Aorta (tissue), 5 donors: ENCODE results near the gene CRYZL1. TPM values are rescaled to one million over a fixed set of nuclear protein-coding genes. Genes with fewer than 3 reads are reported as not detected.
"Not testable (repeated sequence)": the region's sequence is repeated elsewhere in the genome, so short reads cannot be mapped to it uniquely, and the experiment has no call there.

Experiments
- ATAC-seq: fragments of 200-7000 bp; cut with Tn5 transposase; one replicate; pipeline ENCODE4 v1.9.1; 2022; ENCODE audit warnings: moderate library complexity; ENCODE audit not compliant: low FRiP score
- DNase-seq, 2 donors: peaks; one replicate each; pipeline ENCODE4 v3.0.0-alpha.2; 2020
- H3K27ac ChIP-seq, 2 donors: one replicate each; pipeline ENCODE4 v1.5.1; 2013; ENCODE audit warnings: low read length in 2 of 2, mild to moderate bottlenecking in 2 of 2, moderate library complexity in 2 of 2, control low read depth in 1 of 2, inconsistent platforms in 1 of 2, low read depth in 1 of 2
- H3K27me3 ChIP-seq, 2 donors: one replicate each; pipeline ENCODE4 v1.6.1; 2013; ENCODE audit warnings: control low read depth in 1 of 2, low read length in 1 of 2, mild to moderate bottlenecking in 1 of 2, moderate library complexity in 1 of 2; ENCODE audit not compliant: insufficient read depth in 2 of 2, control insufficient read depth in 1 of 2
- H3K36me3 ChIP-seq, 2 donors: one replicate each; pipeline ENCODE4 v1.6.1; 2013; ENCODE audit warnings: control low read depth in 1 of 2, low read length in 1 of 2, mild to moderate bottlenecking in 1 of 2; ENCODE audit not compliant: insufficient read depth in 2 of 2, control insufficient read depth in 1 of 2
- H3K4me1 ChIP-seq, 2 donors: one replicate each; pipeline ENCODE4 v1.6.1; 2013; ENCODE audit warnings: low read length in 2 of 2, control low read depth in 1 of 2, mild to moderate bottlenecking in 1 of 2, moderate library complexity in 1 of 2; ENCODE audit not compliant: insufficient read depth in 2 of 2, control insufficient read depth in 1 of 2
- H3K4me3 ChIP-seq, 2 donors: one replicate each; pipeline ENCODE4 v1.5.1; 2013; ENCODE audit warnings: low read length in 2 of 2, control low read depth in 1 of 2, mild to moderate bottlenecking in 1 of 2
- H3K9me3 ChIP-seq: one replicate; pipeline ENCODE4 v1.6.1; 2013; ENCODE audit warnings: mild to moderate bottlenecking, low read length; ENCODE audit not compliant: control insufficient read depth
- WGBS, 2 donors: extraction: QIAGEN DNeasy Blood & Tissue Kit; methylation state at CpG; one replicate each; pipeline ENCODE4 v1.1.7; 2013; 5-methylcytosine and 5-hydroxymethylcytosine counted together
- intact Hi-C, 2 donors: fragments of 100-400 bp; cut with DNase I; formaldehyde crosslinking; loops; one replicate each; pipeline versions ENCODE4 v1.14.2 to v1.15.0; 2022
- polyA plus RNA-seq, 2 donors: library from polyadenylated mRNA; stranded (reverse); fragments of 200-250 nt; gene quantifications; one replicate each; pipeline ENCODE4 v1.2.3, GENCODE V29; 2013
- total RNA-seq, 2 donors: library from RNA; stranded (reverse); fragmentation: NEBNext Ultra II Directional; extraction: Animal tissue kit (Norgen Biotek cat#: 25700); gene quantifications; one replicate each; pipeline ENCODE4 v1.2.1, GENCODE V29; 2021
- donor health status: healthy with polysubstance abuse.
- donor health status: Bipolar disorder and iron deficiency.
- donor health status: DM: no; HTN: no; CAD: no.
- donor health status: DM: no; HTN: no; CAD: no.
- donor health status: DM: yes; HTN: yes; CAD: no.

The CRYZL1 gene
- total and polyA plus RNA-seq, 4 donors, result 49.4 to 65.2 (median 61.5) TPM

DNA sequence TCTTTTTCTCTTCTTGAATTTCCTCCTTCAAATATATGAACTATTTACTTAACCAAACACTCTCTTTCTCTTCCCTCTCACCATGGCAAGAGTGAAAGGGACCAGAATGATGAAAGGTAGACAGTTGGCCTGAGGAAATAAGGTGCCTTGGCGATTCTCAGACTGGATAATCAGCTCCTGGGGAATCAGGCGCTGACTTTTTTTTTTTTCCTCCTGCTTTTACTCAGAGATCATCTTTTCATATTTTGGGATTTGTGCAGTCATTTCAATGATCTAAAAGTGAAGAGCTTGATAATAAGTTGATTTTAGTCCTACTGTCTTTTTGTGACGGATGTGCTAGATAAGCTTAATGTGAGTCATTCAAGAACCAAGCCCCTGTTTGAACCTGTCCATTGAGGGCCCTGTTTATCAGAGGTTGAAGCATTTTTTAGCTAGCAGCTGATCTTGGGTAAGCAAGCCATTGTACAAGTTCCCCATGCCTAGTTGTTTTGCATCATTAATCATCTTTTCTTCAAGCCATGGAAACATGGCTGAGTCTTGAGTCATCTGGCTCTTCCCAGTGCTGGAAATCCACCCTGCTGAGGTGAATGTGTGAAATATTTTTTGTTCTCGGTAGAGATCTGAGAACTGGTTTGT lies 41.6 kb upstream of the CRYZL1 start:
- H3K27ac ChIP-seq, result peak overlapping the region in 1 of 2 donors; percentile 67
- H3K4me1 ChIP-seq, result peaks cover 0 to 13% of the 10 kb centered on the region in 2 donors
- no peak for DNase-seq
- WGBS, 2 donors, result 43 to 51% methylated on average over 4 of the region's 4 CpGs
- no peaks in the 10 kb centered on the region for H3K36me3 ChIP-seq
- no peaks in the 10 kb centered on the region for H3K27me3 ChIP-seq
- H3K4me3 ChIP-seq, result no peak overlapping the region
- H3K9me3 ChIP-seq, result no peaks in the 10 kb centered on the region
- intact Hi-C loops, result loop anchor here in 1 of 2 donors (10.0 kb wide), 1 partner anchor 72 kb away; no protein-coding TSS in a partner anchor
- ATAC-seq, result peak; percentile 52

DNA sequence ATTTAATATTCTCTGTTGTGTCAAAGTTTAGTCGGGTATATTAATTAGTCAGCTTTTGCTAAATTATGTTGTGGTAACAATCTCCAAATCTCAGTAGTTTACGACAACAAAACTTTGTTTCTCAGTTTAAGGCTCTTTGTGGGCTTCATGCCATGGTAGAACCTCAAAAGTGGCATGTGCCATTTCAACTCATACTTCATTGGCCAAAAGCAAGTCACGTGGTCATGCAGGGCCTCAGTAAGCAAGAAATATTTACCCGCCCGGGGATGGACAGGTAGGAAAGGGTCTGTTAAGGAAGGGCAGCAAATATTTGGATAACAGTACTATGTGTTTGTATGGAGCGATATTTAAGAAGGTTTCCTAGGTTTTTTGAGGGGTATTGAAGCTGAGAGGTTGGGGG lies 39.3 kb upstream of the CRYZL1 start:
- Histone ChIP-seq H3K27ac (no peak overlapping the region), H3K27me3 (no peaks in the 10 kb centered on the region)

DNA sequence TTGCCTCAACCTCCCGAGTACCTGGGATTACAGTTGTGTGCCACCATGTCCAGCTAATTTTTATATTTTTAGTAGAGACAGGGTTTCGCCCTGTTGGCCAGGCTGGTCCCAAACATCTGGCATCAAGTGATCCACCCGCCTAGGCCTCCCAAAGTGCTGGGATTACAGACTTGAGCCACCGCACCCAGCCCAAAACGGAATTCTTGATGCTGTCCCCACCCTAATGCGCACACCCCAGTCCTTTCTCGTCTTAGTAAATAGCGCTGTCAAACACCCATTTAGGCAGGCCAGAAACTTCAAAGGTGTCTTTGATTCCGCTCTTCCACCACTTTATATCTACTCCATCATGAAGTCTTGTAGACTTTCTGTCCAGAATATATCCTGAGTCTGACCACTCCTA lies 35.9 kb upstream of the CRYZL1 start:
- no peak overlapping the region for H3K4me3 ChIP-seq
- no peak for DNase-seq
- H3K27me3 ChIP-seq, result no peaks in the 10 kb centered on the region
- no peaks in the 10 kb centered on the region for H3K9me3 ChIP-seq
- intact Hi-C loops, result no loop called here
- H3K27ac ChIP-seq, result no peak overlapping the region
- H3K4me1 ChIP-seq, result no peaks in the 10 kb centered on the region
- H3K36me3 ChIP-seq, result no peaks in the 10 kb centered on the region
- ATAC-seq, result no peak
- 96 to 97% methylated on average over 9 of the region's 9 CpGs for WGBS, 2 donors

More for the DNA sequence above, 39.3 kb upstream of the CRYZL1 start:
- H3K4me1 ChIP-seq, result peaks cover 0 to 8% of the 10 kb centered on the region in 2 donors
- no peak for ATAC-seq
- 95 to 96% methylated on average over 6 of the region's 6 CpGs for WGBS, 2 donors
- no peak for DNase-seq
- no peaks in the 10 kb centered on the region for H3K9me3 ChIP-seq
- no peaks in the 10 kb centered on the region for H3K36me3 ChIP-seq
- H3K4me3 ChIP-seq, result no peak overlapping the region
- intact Hi-C loops, result loop anchor here in 1 of 2 donors (10.0 kb wide), 1 partner anchor 74 kb away; no protein-coding TSS in a partner anchor

DNA sequence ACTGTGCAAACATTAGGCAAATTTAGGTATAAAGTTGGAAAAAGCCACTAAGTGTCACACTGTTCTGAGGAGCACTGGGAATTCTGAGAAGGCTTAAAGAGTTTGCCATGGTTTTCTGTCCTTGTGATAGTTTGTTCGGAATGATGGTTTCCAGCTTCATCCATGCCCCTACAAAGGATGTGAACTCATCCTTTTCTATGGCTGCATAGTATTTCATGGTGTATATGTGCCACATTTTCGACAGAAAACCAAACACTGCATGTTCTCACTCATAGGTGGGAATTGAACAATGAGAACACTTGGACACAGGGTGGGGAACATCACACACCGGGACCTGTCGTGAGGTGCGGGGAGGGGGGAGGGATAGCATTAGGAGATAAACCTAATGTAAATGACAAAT lies 35.1 kb upstream of the CRYZL1 start:
- H3K36me3 ChIP-seq, H3K4me3 ChIP-seq, DNase-seq, H3K9me3 ChIP-seq, H3K27me3 ChIP-seq, intact Hi-C loops, H3K4me1 ChIP-seq, H3K27ac ChIP-seq, ATAC-seq: not testable (repeated sequence)
- 96 to 97% methylated on average over 5 of the region's 5 CpGs for WGBS, 2 donors

DNA sequence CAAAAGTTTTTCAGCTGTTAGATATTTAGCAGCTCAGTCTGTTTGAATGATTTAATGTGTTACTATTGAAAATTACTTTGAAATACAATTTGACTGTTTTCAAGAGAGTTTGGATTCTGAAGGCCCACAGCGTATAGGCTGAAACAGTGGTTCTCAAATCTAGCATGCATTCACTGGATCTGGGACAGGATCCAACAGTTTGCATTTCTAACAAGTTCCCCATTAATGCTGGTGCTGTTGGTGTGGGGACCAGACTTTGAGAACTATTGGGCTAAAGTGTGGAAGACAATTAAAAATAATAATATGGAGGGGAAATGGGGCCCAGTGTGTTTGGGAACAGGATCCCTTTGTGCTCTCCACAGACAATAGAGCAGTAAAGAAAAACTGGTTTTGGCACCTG lies 32.7 kb upstream of the CRYZL1 start:
- 81 to 87% methylated on average over 1 of the region's 1 CpG for WGBS, 2 donors
- Histone ChIP-seq H3K9me3 (no peaks in the 10 kb centered on the region), H3K4me3 (no peak overlapping the region), H3K27me3 (no peaks in the 10 kb centered on the region), H3K36me3 (no peaks in the 10 kb centered on the region), H3K4me1 (no peaks in the 10 kb centered on the region), H3K27ac (no peak overlapping the region)
- DNase-seq (no peak), ATAC-seq (no peak)
- intact Hi-C loops, result no loop called here

DNA sequence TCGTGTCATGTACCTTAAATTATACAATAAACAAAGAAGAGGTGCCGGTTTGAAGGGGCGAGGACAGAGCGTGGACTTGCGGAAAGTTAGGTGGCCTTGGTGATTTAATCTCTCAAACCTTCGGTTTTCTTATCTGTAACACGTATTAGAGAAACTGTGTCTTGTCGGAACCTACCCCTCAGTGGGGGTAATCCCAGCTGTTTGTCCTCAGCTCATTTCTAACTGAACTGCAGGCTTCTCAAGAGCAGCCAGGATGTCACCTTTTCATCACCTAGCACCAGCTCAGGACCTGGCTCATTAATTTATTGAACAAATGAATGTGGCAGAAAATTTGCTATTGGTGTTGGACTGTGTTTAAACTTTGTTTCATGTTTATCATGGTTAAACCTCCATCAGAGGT lies 31.9 kb upstream of the CRYZL1 start:
- Histone ChIP-seq H3K9me3 (no peaks in the 10 kb centered on the region), H3K36me3 (no peaks in the 10 kb centered on the region), H3K4me1 (no peaks in the 10 kb centered on the region), H3K4me3 (no peak overlapping the region), H3K27ac (no peak overlapping the region), H3K27me3 (no peaks in the 10 kb centered on the region)
- ATAC-seq (no peak), DNase-seq (no peak)
- intact Hi-C loops, result no loop called here
- 85 to 90% methylated on average over 8 of the region's 8 CpGs for WGBS, 2 donors

DNA sequence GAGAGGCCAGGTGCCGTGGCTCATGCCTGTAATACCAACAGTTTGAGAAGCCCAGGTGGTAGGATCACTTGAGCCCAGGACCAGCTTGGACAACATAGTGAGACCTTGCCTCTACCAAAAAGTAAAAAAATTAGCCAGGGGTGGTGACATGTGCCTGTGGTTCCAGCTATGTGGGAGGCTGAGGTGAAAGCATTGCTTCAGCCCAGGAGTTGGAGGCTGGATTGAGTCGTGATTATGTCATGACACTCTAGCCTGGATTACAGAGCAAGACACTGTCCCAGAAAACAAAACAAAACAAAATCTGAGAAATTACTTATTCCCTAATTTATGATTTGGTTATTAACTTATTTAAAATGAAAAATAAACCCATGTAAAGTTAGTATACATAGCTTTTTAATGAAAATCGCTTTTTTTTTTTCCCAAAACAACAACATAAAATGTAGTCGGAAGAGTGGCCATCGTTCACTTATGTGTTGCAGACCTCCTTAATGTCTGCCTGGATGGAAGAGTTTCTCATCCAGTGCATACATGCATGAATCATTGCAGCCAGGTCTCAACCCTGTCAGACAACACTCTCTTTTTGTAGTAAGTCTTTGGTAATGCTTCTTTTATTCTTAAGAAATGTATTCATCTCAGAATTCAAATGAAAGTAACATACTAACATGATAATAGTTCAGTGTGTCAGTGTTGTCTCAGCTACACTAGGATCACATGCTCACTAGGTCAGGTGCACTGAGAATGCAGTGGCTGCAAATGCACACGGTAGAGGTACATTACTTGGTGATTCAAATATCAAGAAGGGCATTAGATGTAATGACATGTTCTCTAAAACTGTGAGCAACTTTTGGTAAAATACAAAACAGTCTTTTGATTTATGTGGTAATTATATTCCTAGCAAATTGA lies 28.8 kb upstream of the CRYZL1 start:
- 83 to 84% methylated on average over 6 of the region's 6 CpGs for WGBS, 2 donors
- no peaks in the 10 kb centered on the region for H3K27me3 ChIP-seq
- ATAC-seq (no peak), DNase-seq (no peak)
- no peak overlapping the region for H3K4me3 ChIP-seq
- H3K36me3 ChIP-seq, result no peaks in the 10 kb centered on the region
- no peaks in the 10 kb centered on the region for H3K9me3 ChIP-seq
- intact Hi-C loops, result no loop called here
- no peaks in the 10 kb centered on the region for H3K4me1 ChIP-seq
- H3K27ac ChIP-seq, result no peak overlapping the region

DNA sequence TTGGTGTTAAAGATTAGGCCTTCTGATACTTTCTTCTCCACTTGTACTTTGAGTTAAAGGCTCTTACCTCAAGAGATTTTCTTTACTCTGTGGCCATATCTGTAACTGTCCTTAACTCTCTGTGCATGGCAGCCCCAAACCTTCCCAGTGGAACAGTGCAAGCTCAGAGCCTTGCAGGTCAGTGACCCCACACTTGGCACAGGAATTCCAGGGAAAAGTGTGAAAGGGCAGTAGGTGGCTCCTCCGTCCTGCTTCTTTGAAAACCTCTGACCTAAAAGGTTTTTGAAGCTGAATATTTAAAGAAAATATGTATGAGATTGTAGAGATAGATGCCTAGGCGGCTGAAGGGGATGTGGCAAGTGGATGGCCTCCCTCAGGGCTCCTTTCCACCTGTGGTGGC lies 27.1 kb upstream of the CRYZL1 start:
- WGBS, 2 donors, result 91 to 98% methylated on average over 2 of the region's 2 CpGs
- ATAC-seq, result no peak

DNA sequence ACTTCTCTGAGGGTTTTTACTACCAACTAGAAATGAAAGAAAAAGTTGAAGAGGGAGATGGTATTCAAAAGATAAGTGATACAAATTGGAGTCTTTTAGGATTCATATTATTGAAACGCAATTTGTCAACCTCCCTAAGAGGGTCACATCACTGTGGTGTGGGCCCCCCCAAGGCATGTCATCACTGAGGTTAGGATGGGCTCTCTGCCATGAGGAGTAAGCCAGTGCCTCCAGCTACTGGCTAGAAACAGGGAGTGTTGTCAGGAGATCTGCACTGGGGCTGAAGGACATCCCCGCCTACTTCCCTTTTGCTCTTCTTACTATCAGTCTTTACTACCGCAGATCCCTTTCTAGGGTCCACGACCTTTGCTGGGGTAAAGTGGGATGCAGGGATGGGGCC lies 26.6 kb upstream of the CRYZL1 start:
- DNase-seq (no peak), ATAC-seq (peak; percentile 56)
- Histone ChIP-seq H3K27me3 (no peaks in the 10 kb centered on the region), H3K27ac (no peak overlapping the region), H3K4me3 (no peak overlapping the region), H3K4me1 (no peaks in the 10 kb centered on the region), H3K36me3 (no peaks in the 10 kb centered on the region), H3K9me3 (no peaks in the 10 kb centered on the region)
- WGBS, 2 donors, result 76 to 82% methylated on average over 4 of the region's 4 CpGs
- intact Hi-C loops, result no loop called here

More for the DNA sequence above, 27.1 kb upstream of the CRYZL1 start:
- Histone ChIP-seq H3K36me3 (no peaks in the 10 kb centered on the region), H3K9me3 (no peaks in the 10 kb centered on the region), H3K4me3 (no peak overlapping the region), H3K4me1 (no peaks in the 10 kb centered on the region), H3K27me3 (no peaks in the 10 kb centered on the region), H3K27ac (no peak overlapping the region)
- intact Hi-C loops, result no loop called here
- no peak for DNase-seq
